ENCODE measurements around the gene FBLL1.
"Not testable (repeated sequence)": the region's sequence is repeated elsewhere in the genome, so short reads cannot be mapped to it uniquely, and the experiment has no call there.

The FBLL1 gene

GRCh38 chr5:168528521-168529373 is at the start of gene FBLL1:
Gene FBLL1, plus strand, starts transcription at chr5:168529305. Its CDS starts 200 bp downstream, at chr5:168529505.
- DNase-seq: no peak

DNA sequence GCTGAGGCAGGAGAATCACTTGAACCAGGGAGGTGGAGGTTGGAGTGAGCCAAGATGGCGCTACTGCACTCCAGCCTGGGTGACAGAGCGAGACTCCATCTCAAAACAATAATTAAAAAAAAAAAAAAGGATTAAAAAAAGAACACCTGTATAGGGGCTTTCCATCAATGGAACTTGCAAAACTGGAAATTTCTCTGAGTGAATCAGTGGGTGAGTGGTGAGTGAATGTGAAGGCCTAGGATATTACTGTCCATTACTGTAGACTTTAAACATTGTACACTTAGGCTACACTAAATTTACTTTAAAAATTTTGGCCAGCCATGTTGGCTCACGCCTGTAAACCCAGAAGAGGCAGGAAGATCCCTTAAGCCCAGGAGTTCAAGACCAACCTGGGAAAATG is 48.5 kb upstream of the FBLL1 start:
- no peak for DNase-seq

DNA sequence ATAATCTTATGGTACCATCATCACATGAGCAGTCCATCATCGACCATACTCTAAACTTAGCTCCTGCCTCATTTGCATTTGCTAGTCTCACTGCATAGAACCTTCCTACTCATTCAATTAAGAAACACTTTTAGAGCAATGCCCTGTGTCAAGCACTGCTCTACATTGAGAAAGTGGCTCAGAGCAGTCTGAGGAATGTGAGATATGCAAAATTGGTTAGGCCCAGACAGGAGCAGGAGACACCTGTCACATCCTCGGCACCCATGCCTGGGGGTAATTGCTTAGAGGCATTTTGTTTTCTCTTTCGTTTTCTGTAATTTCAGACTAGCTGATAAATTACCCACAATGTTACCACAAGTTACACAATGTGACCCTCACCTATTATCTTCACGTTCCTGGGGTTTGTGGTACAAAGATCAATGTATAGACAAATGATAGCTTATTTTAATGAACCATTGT is 47.7 kb upstream of the FBLL1 start:
- no peak for DNase-seq

DNA sequence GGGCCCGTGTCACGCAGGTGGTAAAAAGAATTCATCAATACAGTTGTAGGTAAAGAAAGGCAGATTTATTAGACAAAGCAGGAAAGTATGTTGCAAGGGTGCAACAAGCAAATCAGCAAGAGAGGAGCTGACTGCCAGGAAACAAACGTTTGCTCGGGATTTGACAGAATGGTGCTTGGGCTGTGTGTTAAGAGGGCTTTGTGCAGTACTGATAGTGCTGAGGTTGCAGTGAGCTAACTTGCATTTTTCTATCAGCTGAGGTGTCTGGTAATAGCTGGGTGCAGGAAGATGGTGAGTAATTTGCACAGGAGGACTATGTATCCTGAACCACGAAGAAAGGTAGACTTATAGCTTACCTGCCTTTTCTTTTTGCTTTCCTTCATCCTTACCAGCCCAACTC is 46.7 kb upstream of the FBLL1 start:
- DNase-seq: no peak

- DNase-seq: peak; percentile 42
Measured at GRCh38 chr5:168486136-168486879, 42.8 kb upstream of the FBLL1 start, which contains the start of gene RARS1. Gene RARS1, plus strand, starts transcription at chr5:168486471. Its CDS starts 28 bp downstream, at chr5:168486499.

- no peak for DNase-seq
Measured at GRCh38 chr5:168489059-168489458, 40.0 kb upstream of the FBLL1 start.

DNA sequence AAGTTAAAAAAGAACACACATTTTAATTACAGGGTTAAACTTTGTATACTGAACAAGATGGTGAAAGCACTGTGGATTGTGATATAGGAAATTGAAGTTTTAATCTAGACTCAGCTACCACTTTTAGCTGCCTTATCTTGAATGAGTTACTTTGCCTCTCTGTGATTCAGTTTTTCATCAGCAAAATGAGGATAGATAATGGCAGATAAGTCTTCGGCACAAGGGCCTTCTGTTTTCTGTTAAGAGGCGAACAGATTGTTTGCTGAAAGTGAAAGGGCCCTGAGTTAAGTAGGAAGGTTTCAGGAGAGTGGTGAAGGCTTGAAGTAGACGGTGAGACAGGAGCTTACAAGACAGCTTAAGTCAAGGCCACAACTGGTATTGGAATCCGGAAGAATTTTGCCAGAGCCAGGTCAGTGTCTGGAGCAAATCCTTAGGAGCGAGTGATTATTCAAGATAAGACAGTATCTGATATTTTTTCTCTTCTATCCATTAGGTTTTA is 35.0 kb upstream of the FBLL1 start:
- DNase-seq: no peak

- DNase-seq: no peak
Measured at GRCh38 chr5:168502563-168503237, 26.4 kb upstream of the FBLL1 start.

DNA sequence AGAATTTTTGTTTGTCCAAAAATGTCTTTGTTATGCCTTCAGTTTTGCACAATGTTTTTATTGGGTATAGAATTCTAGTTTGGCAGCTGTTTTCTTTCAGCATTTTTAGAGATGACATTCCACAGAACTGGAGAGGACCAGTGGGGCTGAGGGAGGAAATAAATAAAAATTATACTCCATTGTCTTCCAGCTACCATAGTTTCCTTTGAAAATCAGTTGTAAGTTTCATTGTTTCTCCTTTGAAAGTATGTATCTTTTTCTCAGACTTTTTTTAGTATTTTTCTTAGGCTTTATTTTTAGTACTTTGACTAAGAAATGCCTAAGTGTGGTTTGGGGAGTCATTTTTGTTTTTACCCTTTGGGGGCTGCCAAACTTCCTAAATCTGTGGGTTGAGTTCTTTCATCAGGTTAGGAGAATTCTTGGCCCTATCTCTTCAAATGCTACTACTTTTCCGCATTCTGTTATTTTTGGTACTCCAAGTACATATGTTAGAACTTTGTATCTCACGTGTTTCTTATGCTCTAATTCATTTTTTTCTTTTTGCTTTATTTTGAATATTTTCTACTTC is 15.2 kb upstream of the FBLL1 start:
- DNase-seq: no peak

DNA sequence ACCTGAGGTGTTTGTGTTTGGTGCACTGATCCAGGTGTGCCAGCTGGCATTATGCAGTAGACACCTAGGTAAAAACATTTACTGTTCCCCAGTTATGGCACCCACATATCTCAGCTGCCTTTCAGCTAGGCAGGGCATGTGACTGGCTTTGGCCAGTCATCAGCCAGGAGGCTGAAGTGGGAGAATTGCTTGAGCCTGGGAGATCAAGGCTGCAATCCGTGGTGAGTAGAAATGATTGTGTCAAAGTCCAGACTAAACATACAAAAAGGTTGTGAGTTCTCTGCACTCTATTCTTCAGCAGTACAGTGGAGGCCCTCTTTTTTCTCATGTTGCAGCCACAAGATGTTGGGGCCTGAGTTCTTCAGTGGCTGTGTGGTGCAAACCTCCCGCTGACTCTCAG is 3.2 kb upstream of the FBLL1 start:
- DNase-seq: no peak

DNA sequence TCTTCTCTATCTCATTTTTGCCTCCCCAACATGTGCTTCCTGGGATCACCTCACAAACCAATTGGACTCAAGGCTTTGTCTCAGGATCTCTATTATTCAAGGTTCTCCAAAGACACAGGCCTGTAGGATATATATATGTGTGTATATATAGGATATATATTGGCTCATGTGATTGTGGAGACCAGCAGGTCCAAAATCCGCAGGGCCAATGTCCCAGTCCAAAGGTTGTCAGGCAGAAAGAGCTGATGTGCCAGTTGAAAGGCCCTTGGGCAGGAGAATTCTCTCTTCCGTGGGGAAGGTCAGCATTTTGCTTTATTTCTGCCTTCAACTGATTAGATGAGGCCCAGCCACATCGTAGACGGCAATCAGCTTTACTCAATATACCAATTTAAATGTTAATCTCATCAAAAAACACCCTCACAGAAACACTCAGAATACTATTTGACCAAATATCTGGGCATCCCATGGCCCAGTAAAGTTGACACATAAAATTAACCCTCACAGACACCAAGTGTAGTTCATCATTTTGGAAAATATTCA is 1.3 kb upstream of the FBLL1 start:
- no peak for DNase-seq

DNA sequence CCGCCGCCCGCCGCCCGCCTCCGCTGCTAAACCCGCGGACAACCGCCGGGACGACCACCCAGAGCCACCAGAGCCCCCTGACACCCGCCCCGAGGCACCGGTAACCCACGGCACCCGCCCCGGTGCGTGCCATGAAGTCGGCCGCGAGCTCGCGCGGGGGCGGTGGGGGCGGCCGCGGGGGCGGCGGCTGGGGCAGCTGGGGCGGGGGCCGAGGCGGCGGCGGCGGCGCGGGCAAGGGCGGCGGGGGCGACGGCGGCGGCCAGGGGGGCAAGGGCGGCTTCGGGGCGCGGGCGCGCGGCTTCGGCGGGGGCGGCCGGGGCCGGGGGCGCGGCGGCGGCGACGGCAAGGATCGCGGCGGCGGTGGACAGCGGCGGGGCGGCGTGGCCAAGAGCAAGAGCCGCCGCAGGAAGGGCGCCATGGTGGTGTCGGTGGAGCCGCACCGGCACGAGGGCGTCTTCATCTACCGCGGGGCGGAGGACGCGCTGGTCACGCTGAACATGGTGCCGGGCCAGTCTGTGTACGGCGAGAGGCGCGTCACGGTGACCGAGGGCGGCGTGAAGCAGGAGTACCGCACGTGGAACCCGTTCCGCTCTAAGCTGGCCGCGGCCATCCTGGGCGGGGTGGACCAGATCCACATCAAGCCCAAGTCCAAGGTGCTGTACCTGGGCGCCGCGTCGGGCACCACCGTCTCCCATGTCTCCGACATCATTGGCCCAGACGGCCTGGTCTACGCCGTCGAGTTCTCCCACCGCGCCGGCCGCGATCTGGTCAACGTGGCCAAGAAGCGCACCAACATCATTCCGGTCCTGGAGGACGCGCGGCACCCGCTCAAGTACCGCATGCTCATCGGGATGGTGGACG is 499 bp downstream of the FBLL1 start:
- no peak for DNase-seq

GRCh38 chr5:168530621-168531150 is 1.6 kb downstream of the FBLL1 start:
- DNase-seq: no peak

- DNase-seq: no peak
Measured at GRCh38 chr5:168531191-168531590, 2.1 kb downstream of the FBLL1 start.

DNA sequence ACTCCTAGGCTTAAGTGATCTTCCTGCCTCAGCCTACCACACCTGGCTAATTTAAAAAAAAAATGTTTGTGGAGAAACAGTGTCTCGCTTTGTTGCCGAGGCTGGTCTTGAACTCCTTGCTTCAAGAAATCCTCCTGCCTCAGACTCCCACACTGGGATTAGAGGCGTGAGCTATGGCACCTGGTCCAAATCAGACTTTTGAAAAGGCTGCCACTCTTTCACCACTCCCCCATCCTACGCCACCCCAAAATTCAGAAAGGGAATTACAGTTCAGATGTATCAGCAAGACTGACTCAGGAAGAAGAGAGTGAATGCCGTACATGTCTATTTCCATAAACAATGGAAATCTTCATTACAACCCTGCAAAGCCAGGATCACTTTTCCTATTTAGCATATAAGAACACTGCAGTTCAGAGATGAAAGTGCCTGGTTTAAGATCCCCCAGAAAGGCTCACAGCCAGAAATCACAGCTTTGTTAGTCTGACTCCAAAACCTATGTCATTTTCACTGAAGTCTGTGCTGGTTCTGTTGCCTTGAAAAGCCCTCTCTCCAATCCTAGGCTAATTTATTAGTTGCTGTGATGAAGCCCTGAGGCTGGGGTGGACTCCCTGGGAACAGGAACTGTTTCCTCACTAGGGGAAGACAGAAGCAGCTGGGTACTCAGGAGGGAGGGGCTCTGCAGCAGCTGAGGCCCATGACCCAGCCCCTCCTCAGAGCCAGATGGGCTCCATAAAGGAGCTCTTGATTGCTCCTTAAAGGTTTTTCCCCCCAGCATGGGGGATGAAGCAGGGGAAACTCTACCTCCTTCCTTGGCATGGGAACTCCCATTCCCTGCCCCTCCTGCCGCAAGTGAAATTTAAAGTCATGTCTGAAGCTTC is 3.1 kb downstream of the FBLL1 start:
- DNase-seq: no peak

GRCh38 chr5:168534351-168534750 is 5.2 kb downstream of the FBLL1 start:
- DNase-seq: not testable (repeated sequence)

DNA sequence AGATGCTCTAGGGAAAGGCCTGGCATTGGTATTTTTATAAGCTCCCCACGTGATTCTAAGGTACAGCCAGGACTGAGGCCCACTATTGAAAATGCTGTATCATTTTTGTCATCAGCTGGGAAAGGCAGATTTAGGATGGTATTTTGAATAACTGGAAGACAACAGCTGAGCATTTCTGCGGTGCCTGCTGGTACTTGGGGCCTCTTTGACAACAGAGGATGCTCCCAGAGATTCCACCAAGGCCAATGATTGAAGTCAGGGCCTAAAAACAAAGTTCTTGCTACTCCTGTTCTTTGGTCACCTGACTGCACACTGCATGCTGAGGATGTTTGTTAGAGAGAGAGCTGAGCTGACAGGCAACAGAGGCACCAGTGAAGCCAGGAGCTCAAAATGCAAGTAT is 8.1 kb downstream of the FBLL1 start:
- no peak for DNase-seq

DNA sequence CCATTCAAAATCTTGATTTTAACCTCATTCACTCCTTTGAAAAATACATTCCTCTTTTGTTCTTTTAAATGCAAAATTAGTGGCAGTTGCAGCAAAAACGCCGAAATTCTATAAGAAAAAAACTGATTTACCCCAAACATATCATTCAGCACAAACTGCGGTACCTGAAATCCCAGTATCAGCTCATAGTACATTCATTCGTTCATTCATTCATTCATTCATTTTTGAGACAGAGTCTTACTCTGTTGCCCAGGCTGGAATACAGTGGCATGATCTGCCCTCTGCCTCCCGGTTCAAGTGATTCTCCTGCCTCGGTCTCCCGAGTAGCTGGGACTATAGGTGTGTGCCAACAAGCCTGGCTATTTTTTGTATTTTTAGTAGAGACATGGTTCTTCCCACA is 20.4 kb downstream of the FBLL1 start:
- DNase-seq: no peak

DNA sequence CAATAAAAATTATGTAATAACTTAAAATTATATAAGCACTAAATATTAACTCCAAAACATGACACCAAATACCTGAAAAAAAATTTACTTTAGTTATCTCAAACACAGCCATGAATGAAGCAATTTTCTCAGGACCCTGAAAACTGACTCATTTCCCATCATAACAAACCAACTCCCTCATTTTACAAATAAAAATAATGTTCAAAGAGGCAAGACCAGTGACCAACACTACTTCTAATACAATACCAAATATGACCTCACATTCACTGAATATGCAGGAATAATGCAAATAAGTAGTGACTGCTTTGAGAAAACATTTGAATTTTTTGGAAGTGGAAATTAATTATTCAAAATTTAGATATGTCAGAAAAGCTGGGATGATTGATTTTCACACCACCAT is 21.6 kb downstream of the FBLL1 start:
- DNase-seq: no peak

DNA sequence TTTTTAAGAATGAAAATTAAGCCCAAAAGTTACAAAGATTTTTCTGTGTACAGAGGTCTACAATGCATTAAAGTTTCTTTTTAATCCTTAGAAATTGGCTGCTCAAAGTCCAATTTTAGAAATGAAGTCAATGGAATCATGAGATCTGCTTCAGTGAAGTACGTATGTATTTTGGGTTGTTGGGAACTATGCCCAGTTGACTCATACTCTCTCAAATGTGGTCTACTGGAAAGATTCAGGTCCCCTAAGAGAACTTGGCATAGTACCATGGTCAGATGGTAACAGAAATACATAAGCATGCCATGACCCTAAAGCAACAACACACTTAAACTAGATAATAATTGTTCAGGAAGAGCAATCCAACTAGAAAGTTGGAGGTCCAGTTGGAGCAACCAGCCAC is 23.0 kb downstream of the FBLL1 start:
- no peak for DNase-seq

Measured in NCI-H187 treated with DMSO at 0.1 percent for 48 hours (cell line).